Panc1 (cell line): ENCODE results near the gene RBPJL. TPM values are rescaled to one million over a fixed set of nuclear protein-coding genes. Genes with fewer than 3 reads are reported as not detected.

Experiments used
- ATAC-seq: fragments of 200-7000 bp; cut with Tn5 transposase; 2 replicates; pipeline ENCODE4 v1.9.1; 2020; ENCODE audit warnings: mild to moderate bottlenecking, moderate library complexity
- BruUV-seq: library from RNA; stranded (reverse); fragments of 400-500 nt; replicated peaks from 2 replicates; lab custom pipeline; 2021; lab: Mats Ljungman, UMichigan
- CTCF ChIA-PET: fragments of 300-600 bp; sonication (Branson Sonifier 250); formaldehyde crosslinking; loops from one replicate; lab custom pipeline; 2022; ENCODE audit warnings: antibody characterized with exemption; lab: Charles Lee
- POLR2A ChIA-PET: fragments of 300-600 bp; sonication (Branson Sonifier 250); formaldehyde crosslinking; loops from one replicate; lab custom pipeline; 2022; ENCODE audit warnings: antibody characterized with exemption; lab: Charles Lee
- DNase-seq: peaks from one replicate; pipeline ENCODE4 v3.0.0-alpha.2; 2010; ENCODE audit warnings: low read depth, low spot score
- H3K27ac ChIP-seq: 2 replicates; pipeline ENCODE4 v1.5.1; 2011; ENCODE audit warnings: mild to moderate bottlenecking, low read length, inconsistent platforms
- H3K27me3 ChIP-seq: fragments of 200-500 bp; sonication (Bioruptor generic); 2 replicates; pipeline ENCODE4 v1.6.0; 2014; ENCODE audit warnings: low read length, inconsistent platforms; ENCODE audit not compliant: control insufficient read depth, insufficient read depth
- H3K36me3 ChIP-seq: fragments of 200-500 bp; sonication (Bioruptor generic); 2 replicates; pipeline ENCODE4 v1.5.1; 2014; ENCODE audit warnings: inconsistent platforms, mild to moderate bottlenecking, low read length, moderate library complexity; ENCODE audit not compliant: control insufficient read depth, insufficient read depth
- H3K4me1 ChIP-seq: 2 replicates; pipeline ENCODE4 v1.5.1; 2011; ENCODE audit warnings: inconsistent platforms, mild to moderate bottlenecking, low read length, moderate library complexity; ENCODE audit not compliant: control insufficient read depth, insufficient read depth
- H3K4me3 ChIP-seq, 2 experiments: 2 replicates each; pipeline ENCODE4 v1.5.1; 2011 to 2012; ENCODE audit warnings: low read depth in 2 of 2, low read length in 2 of 2, mild to moderate bottlenecking in 2 of 2, inconsistent platforms in 1 of 2, moderate library complexity in 1 of 2
- H3K9me3 ChIP-seq: fragments of 200-500 bp; sonication (Bioruptor generic); 2 replicates; pipeline ENCODE4 v1.5.1; 2014; ENCODE audit warnings: low read depth, mild to moderate bottlenecking, inconsistent platforms, low read length, moderate library complexity; ENCODE audit not compliant: control insufficient read depth, insufficient read depth
- CTCF ChIP-seq: fragments of 450-650 bp; IDR thresholded peaks from 2 replicates; pipeline ENCODE4 v1.5.1; 2017; ENCODE audit warnings: mild to moderate bottlenecking
- POLR2AphosphoS5 ChIP-seq: IDR thresholded peaks from 2 replicates; pipeline ENCODE4 v1.6.1; 2012; ENCODE audit warnings: mild to moderate bottlenecking, low read depth, low read length, moderate library complexity
- REST ChIP-seq, 2 experiments: IDR thresholded peaks; 2 replicates each; pipeline ENCODE4 v1.6.1; 2011 to 2012; ENCODE audit warnings: low read depth in 2 of 2, control low read depth in 1 of 2, low read length in 1 of 2, mild to moderate bottlenecking in 1 of 2, moderate library complexity in 1 of 2; ENCODE audit not compliant: insufficient read depth in 1 of 2
- SIN3A ChIP-seq: IDR thresholded peaks from 2 replicates; pipeline ENCODE4 v1.6.1; 2012; ENCODE audit warnings: low read depth, mild to moderate bottlenecking, low read length, moderate library complexity, borderline replicate concordance; ENCODE audit not compliant: insufficient read depth
- TCF7L2 ChIP-seq: IDR thresholded peaks from 2 replicates; pipeline ENCODE4 v1.6.1; 2011; ENCODE audit warnings: mild to moderate bottlenecking, low read depth, low read length, inconsistent platforms
- in situ Hi-C: cut with HindIII; loops from 2 replicates; pipeline ENCODE4 v1.10.0; 2016; ENCODE audit warnings: low sequenced_read_pairs, low pct_unique_long_range_greater_than_20kb
- intact Hi-C: fragments of 100-400 bp; cut with micrococcal nuclease; formaldehyde crosslinking; loops from one replicate; pipeline ENCODE4 v1.10.0; 2022; ENCODE audit not compliant: unreplicated experiment
- total RNA-seq: library from RNA; stranded (reverse); gene quantifications from one replicate; pipeline ENCODE4 v1.2.1, GENCODE V29; 2021; ENCODE audit not compliant: unreplicated experiment

Gene RBPJL
- total RNA-seq, 1 experiment from 2014 or later: 0.18 TPM

- in situ Hi-C loops (no loop called here), intact Hi-C loops (no loop called here)
- no peak for DNase-seq
- Histone ChIP-seq H3K27ac (peak overlapping the region; percentile 88), H3K4me1 (peaks cover 93% of the 10 kb centered on the region), H3K4me3 (no peak overlapping the region), H3K36me3 (no peaks in the 10 kb centered on the region), H3K27me3 (no peaks in the 10 kb centered on the region), H3K9me3 (no peaks in the 10 kb centered on the region)
- ATAC-seq: no peak
- no TSS peak for BruUV-seq
- POLR2A ChIA-PET: interaction anchor here (0.6 kb wide), 1 partner anchor 621 kb away, joined by 4 read pairs; no protein-coding TSS in a partner anchor
- TF ChIP-seq SIN3A (no peak), TCF7L2 (no peak), CTCF (no peak), REST (IDR thresholded peaks at IDR 0.05; ENCODE audit: insufficient read depth in 1 of 2, low read depth in 2 of 2, low read length in 1 of 2) (no peak), POLR2AphosphoS5 (no peak)
- CTCF ChIA-PET: interaction anchor here (0.6 kb wide), 1 partner anchor 53 kb away, joined by 12 read pairs; no protein-coding TSS in a partner anchor
Observed at GRCh38 chr20:45339799-45340198, 33.2 kb downstream of the RBPJL start.

- H3K4me1 ChIP-seq: peaks cover 98% of the 10 kb centered on the region
- intact Hi-C loops: no loop called here
- DNase-seq (no peak), ATAC-seq (no peak)
- in situ Hi-C loops: no loop called here
- CTCF ChIA-PET: no interaction called here
- no peak overlapping the region for H3K4me3 ChIP-seq
- peak overlapping the region; percentile 88 for H3K27ac ChIP-seq
- no TSS peak for BruUV-seq
- H3K9me3 ChIP-seq: no peaks in the 10 kb centered on the region
- H3K36me3 ChIP-seq: no peaks in the 10 kb centered on the region
- no peaks in the 10 kb centered on the region for H3K27me3 ChIP-seq
- POLR2A ChIA-PET: interaction anchor here (0.6 kb wide), 1 partner anchor 621 kb away, joined by 4 read pairs; no protein-coding TSS in a partner anchor
- no peak for TF ChIP-seq SIN3A
- TF ChIP-seq TCF7L2: no peak
- TF ChIP-seq REST (IDR thresholded peaks at IDR 0.05; ENCODE audit: insufficient read depth in 1 of 2, low read depth in 2 of 2, low read length in 1 of 2): no peak
- TF ChIP-seq POLR2AphosphoS5: no peak
- TF ChIP-seq CTCF: no peak
Observed at GRCh38 chr20:45340236-45340847, 33.7 kb downstream of the RBPJL start.
